ENCODE results near the gene TRIM52.

The TRIM52 gene

GRCh38 chr5:181233088-181233800, 27.7 kb downstream of the TRIM52 start:
- no peak overlapping the region for H3K4me3 ChIP-seq (ENCODE audit: low read depth in 1 of 2, low read length in 2 of 2)
- H3K27ac ChIP-seq (ENCODE audit: low read depth, low read length), result no peak overlapping the region
- no peak overlapping the region for H3K9ac ChIP-seq (ENCODE audit: low read depth in 1 of 2, low read length in 2 of 2)
- no peaks in the 10 kb centered on the region for H3K27me3 ChIP-seq (ENCODE audit: control insufficient read depth in 1 of 2, insufficient read depth in 2 of 2, low read length in 2 of 2)
- H3K36me3 ChIP-seq (ENCODE audit: control insufficient read depth in 1 of 2, insufficient read depth in 2 of 2, low read length in 2 of 2), result peaks cover 46 to 78% of the 10 kb centered on the region in 2 donors
- no peaks in the 10 kb centered on the region for H3K9me3 ChIP-seq (ENCODE audit: control insufficient read depth in 1 of 2, low read length in 2 of 2)
- no peaks in the 10 kb centered on the region for H3K4me1 ChIP-seq (ENCODE audit: control insufficient read depth in 1 of 2, insufficient read depth in 2 of 2, low read length in 2 of 2)

GRCh38 chr5:181232593-181232992, 28.4 kb downstream of the TRIM52 start:
- no peaks in the 10 kb centered on the region for H3K9me3 ChIP-seq (ENCODE audit: control insufficient read depth in 1 of 2, low read length in 2 of 2)
- no peaks in the 10 kb centered on the region for H3K27me3 ChIP-seq (ENCODE audit: control insufficient read depth in 1 of 2, insufficient read depth in 2 of 2, low read length in 2 of 2)
- H3K9ac ChIP-seq (ENCODE audit: low read depth in 1 of 2, low read length in 2 of 2), result no peak overlapping the region
- H3K4me1 ChIP-seq (ENCODE audit: control insufficient read depth in 1 of 2, insufficient read depth in 2 of 2, low read length in 2 of 2), result no peaks in the 10 kb centered on the region
- no peak overlapping the region for H3K27ac ChIP-seq (ENCODE audit: low read depth, low read length)
- H3K4me3 ChIP-seq (ENCODE audit: low read depth in 1 of 2, low read length in 2 of 2), result no peak overlapping the region
- H3K36me3 ChIP-seq (ENCODE audit: control insufficient read depth in 1 of 2, insufficient read depth in 2 of 2, low read length in 2 of 2), result peaks cover 39 to 71% of the 10 kb centered on the region in 2 donors

- H3K9ac ChIP-seq (ENCODE audit: low read depth in 1 of 2, low read length in 2 of 2), result no peak overlapping the region
Observed at GRCh38 chr5:181231432-181231831, 29.5 kb downstream of the TRIM52 start.

GRCh38 chr5:181230551-181230950, 30.4 kb downstream of the TRIM52 start:
- Histone ChIP-seq H3K27ac (ENCODE audit: low read depth, low read length) (no peak overlapping the region), H3K27me3 (ENCODE audit: control insufficient read depth in 1 of 2, insufficient read depth in 2 of 2, low read length in 2 of 2) (no peaks in the 10 kb centered on the region), H3K4me1 (ENCODE audit: control insufficient read depth in 1 of 2, insufficient read depth in 2 of 2, low read length in 2 of 2) (no peaks in the 10 kb centered on the region), H3K4me3 (ENCODE audit: low read depth in 1 of 2, low read length in 2 of 2) (no peak overlapping the region), H3K36me3 (ENCODE audit: control insufficient read depth in 1 of 2, insufficient read depth in 2 of 2, low read length in 2 of 2) (peaks cover 19 to 51% of the 10 kb centered on the region in 2 donors), H3K9me3 (ENCODE audit: control insufficient read depth in 1 of 2, low read length in 2 of 2) (no peaks in the 10 kb centered on the region), H3K9ac (ENCODE audit: low read depth in 1 of 2, low read length in 2 of 2) (no peak overlapping the region)

More at GRCh38 chr5:181231432-181231831, 29.5 kb downstream of the TRIM52 start:
- Histone ChIP-seq H3K36me3 (ENCODE audit: control insufficient read depth in 1 of 2, insufficient read depth in 2 of 2, low read length in 2 of 2) (peaks cover 28 to 60% of the 10 kb centered on the region in 2 donors), H3K27ac (ENCODE audit: low read depth, low read length) (no peak overlapping the region), H3K4me3 (ENCODE audit: low read depth in 1 of 2, low read length in 2 of 2) (no peak overlapping the region), H3K27me3 (ENCODE audit: control insufficient read depth in 1 of 2, insufficient read depth in 2 of 2, low read length in 2 of 2) (no peaks in the 10 kb centered on the region), H3K4me1 (ENCODE audit: control insufficient read depth in 1 of 2, insufficient read depth in 2 of 2, low read length in 2 of 2) (no peaks in the 10 kb centered on the region), H3K9me3 (ENCODE audit: control insufficient read depth in 1 of 2, low read length in 2 of 2) (no peaks in the 10 kb centered on the region)

- Histone ChIP-seq H3K9me3 (ENCODE audit: control insufficient read depth in 1 of 2, low read length in 2 of 2) (no peaks in the 10 kb centered on the region), H3K27me3 (ENCODE audit: control insufficient read depth in 1 of 2, insufficient read depth in 2 of 2, low read length in 2 of 2) (no peaks in the 10 kb centered on the region), H3K36me3 (ENCODE audit: control insufficient read depth in 1 of 2, insufficient read depth in 2 of 2, low read length in 2 of 2) (peaks cover 19 to 45% of the 10 kb centered on the region in 2 donors), H3K9ac (ENCODE audit: low read depth in 1 of 2, low read length in 2 of 2) (no peak overlapping the region), H3K4me1 (ENCODE audit: control insufficient read depth in 1 of 2, insufficient read depth in 2 of 2, low read length in 2 of 2) (peaks cover 2% of the 10 kb centered on the region in 2 donors), H3K27ac (ENCODE audit: low read depth, low read length) (no peak overlapping the region), H3K4me3 (ENCODE audit: low read depth in 1 of 2, low read length in 2 of 2) (no peak overlapping the region)
Observed at GRCh38 chr5:181229996-181230395, 30.9 kb downstream of the TRIM52 start.

GRCh38 chr5:181224390-181225229, 36.3 kb downstream of the TRIM52 start:
- peak overlapping the region; percentile 80 to 94 for H3K9ac ChIP-seq (ENCODE audit: low read depth in 1 of 2, low read length in 2 of 2)
- peak overlapping the region; percentile 89 to 94 for H3K4me3 ChIP-seq (ENCODE audit: low read depth in 1 of 2, low read length in 2 of 2)
- no peaks in the 10 kb centered on the region for H3K27me3 ChIP-seq (ENCODE audit: control insufficient read depth in 1 of 2, insufficient read depth in 2 of 2, low read length in 2 of 2)
- no peak overlapping the region for H3K27ac ChIP-seq (ENCODE audit: low read depth, low read length)
- peaks cover 0 to 2% of the 10 kb centered on the region in 2 donors for H3K36me3 ChIP-seq (ENCODE audit: control insufficient read depth in 1 of 2, insufficient read depth in 2 of 2, low read length in 2 of 2)
- no peaks in the 10 kb centered on the region for H3K9me3 ChIP-seq (ENCODE audit: control insufficient read depth in 1 of 2, low read length in 2 of 2)
- H3K4me1 ChIP-seq (ENCODE audit: control insufficient read depth in 1 of 2, insufficient read depth in 2 of 2, low read length in 2 of 2), result peaks cover 16 to 22% of the 10 kb centered on the region in 2 donors

GRCh38 chr5:181223729-181224389, 37.1 kb downstream of the TRIM52 start:
- Histone ChIP-seq H3K9me3 (ENCODE audit: control insufficient read depth in 1 of 2, low read length in 2 of 2) (no peaks in the 10 kb centered on the region), H3K4me3 (ENCODE audit: low read depth in 1 of 2, low read length in 2 of 2) (peak overlapping the region; percentile 89 to 94), H3K9ac (ENCODE audit: low read depth in 1 of 2, low read length in 2 of 2) (peak overlapping the region; percentile 80 to 94), H3K36me3 (ENCODE audit: control insufficient read depth in 1 of 2, insufficient read depth in 2 of 2, low read length in 2 of 2) (no peaks in the 10 kb centered on the region), H3K4me1 (ENCODE audit: control insufficient read depth in 1 of 2, insufficient read depth in 2 of 2, low read length in 2 of 2) (peaks cover 16 to 22% of the 10 kb centered on the region in 2 donors), H3K27me3 (ENCODE audit: control insufficient read depth in 1 of 2, insufficient read depth in 2 of 2, low read length in 2 of 2) (no peaks in the 10 kb centered on the region), H3K27ac (ENCODE audit: low read depth, low read length) (peak overlapping the region; percentile 97)

GRCh38 chr5:181223058-181223728, 37.8 kb downstream of the TRIM52 start, which contains the start of gene TRIM41:
TRIM41 (plus strand) TSS chr5:181223281; CDS start chr5:181224000, 719 bp downstream.
- no peaks in the 10 kb centered on the region for H3K36me3 ChIP-seq (ENCODE audit: control insufficient read depth in 1 of 2, insufficient read depth in 2 of 2, low read length in 2 of 2)
- peak within 1 kb of the TSS; percentile 80 to 94 for H3K9ac ChIP-seq (ENCODE audit: low read depth in 1 of 2, low read length in 2 of 2)
- H3K27me3 ChIP-seq (ENCODE audit: control insufficient read depth in 1 of 2, insufficient read depth in 2 of 2, low read length in 2 of 2), result no peaks in the 10 kb centered on the region
- no peaks in the 10 kb centered on the region for H3K9me3 ChIP-seq (ENCODE audit: control insufficient read depth in 1 of 2, low read length in 2 of 2)
- peaks cover 16 to 22% of the 10 kb centered on the region in 2 donors for H3K4me1 ChIP-seq (ENCODE audit: control insufficient read depth in 1 of 2, insufficient read depth in 2 of 2, low read length in 2 of 2)
- peak within 1 kb of the TSS; percentile 89 to 94 for H3K4me3 ChIP-seq (ENCODE audit: low read depth in 1 of 2, low read length in 2 of 2)
- peak within 1 kb of the TSS; percentile 97 for H3K27ac ChIP-seq (ENCODE audit: low read depth, low read length)

- H3K4me3 ChIP-seq (ENCODE audit: low read depth in 1 of 2, low read length in 2 of 2), result peak overlapping the region; percentile 89 to 94
- H3K36me3 ChIP-seq (ENCODE audit: control insufficient read depth in 1 of 2, insufficient read depth in 2 of 2, low read length in 2 of 2), result no peaks in the 10 kb centered on the region
- peak overlapping the region; percentile 80 to 94 for H3K9ac ChIP-seq (ENCODE audit: low read depth in 1 of 2, low read length in 2 of 2)
- peak overlapping the region; percentile 97 for H3K27ac ChIP-seq (ENCODE audit: low read depth, low read length)
- H3K27me3 ChIP-seq (ENCODE audit: control insufficient read depth in 1 of 2, insufficient read depth in 2 of 2, low read length in 2 of 2), result no peaks in the 10 kb centered on the region
- no peaks in the 10 kb centered on the region for H3K9me3 ChIP-seq (ENCODE audit: control insufficient read depth in 1 of 2, low read length in 2 of 2)
- H3K4me1 ChIP-seq (ENCODE audit: control insufficient read depth in 1 of 2, insufficient read depth in 2 of 2, low read length in 2 of 2), result peaks cover 20 to 26% of the 10 kb centered on the region in 2 donors
Observed at GRCh38 chr5:181222630-181223057, 38.3 kb downstream of the TRIM52 start.
